Keratinocyte (primary cell): ENCODE measurements around the gene FBXO33. TPM values are rescaled to one million over a fixed set of nuclear protein-coding genes. Genes with fewer than 3 reads are reported as not detected.

ENCODE experiments used
- DNase-seq: peaks from one replicate; pipeline ENCODE4 v3.0.0-alpha.2; 2011; ENCODE audit warnings: low read depth, missing footprints, low spot score
- FAIRE-seq: peaks from 2 replicates; lab custom pipeline; 2011; peaks lifted over from hg19 to GRCh38; lab: Jason Lieb, UNC
- H2AFZ ChIP-seq: 2 replicates; pipeline ENCODE4 v1.6.0; 2012; ENCODE audit warnings: low read length, control low read depth, inconsistent platforms; ENCODE audit not compliant: control insufficient read depth
- H3K27ac ChIP-seq: 2 replicates; pipeline ENCODE4 v1.5.1; 2011; ENCODE audit warnings: low read length; ENCODE audit not compliant: control insufficient read depth, insufficient read depth
- H3K27me3 ChIP-seq: 3 replicates; pipeline ENCODE4 v1.6.0; 2011; ENCODE audit warnings: low read length; ENCODE audit not compliant: control insufficient read depth, insufficient read depth; ENCODE audit errors: extremely low read depth
- H3K36me3 ChIP-seq, 2 experiments: 2 replicates in 1 of 2; 3 replicates in 1 of 2; pipeline ENCODE4 v1.5.1; 2011; ENCODE audit warnings: low read length in 2 of 2, mild to moderate bottlenecking in 1 of 2; ENCODE audit not compliant: control insufficient read depth in 2 of 2, insufficient read depth in 2 of 2; ENCODE audit errors: extremely low read depth in 1 of 2
- H3K4me1 ChIP-seq: 3 replicates; pipeline ENCODE4 v1.5.1; 2011; ENCODE audit warnings: low read length; ENCODE audit not compliant: control insufficient read depth, insufficient read depth; ENCODE audit errors: extremely low read depth
- H3K4me2 ChIP-seq: 3 replicates; pipeline ENCODE4 v1.6.0; 2011; ENCODE audit warnings: low read depth, low read length; ENCODE audit not compliant: control insufficient read depth, insufficient read depth; ENCODE audit errors: extremely low read depth
- H3K4me3 ChIP-seq, 3 experiments: fragments of 200-600 bp in 1 of 3; sonication (generic) in 1 of 3; 2 replicates in 2 of 3; 3 replicates in 1 of 3; pipeline ENCODE4 v1.5.1; 2011 to 2016; ENCODE audit warnings: low read length in 3 of 3, mild to moderate bottlenecking in 3 of 3, control low read depth in 2 of 3, inconsistent platforms in 1 of 3, low read depth in 1 of 3, mixed read lengths in 1 of 3, mixed run types in 1 of 3, moderate library complexity in 1 of 3; ENCODE audit not compliant: control insufficient read depth in 2 of 3, insufficient read depth in 2 of 3; ENCODE audit errors: extremely low read depth in 1 of 3
- H3K79me2 ChIP-seq: 2 replicates; pipeline ENCODE4 v1.6.0; 2012; ENCODE audit warnings: low read length; ENCODE audit not compliant: control insufficient read depth, insufficient read depth
- H3K9ac ChIP-seq: 3 replicates; pipeline ENCODE4 v1.6.0; 2011; ENCODE audit warnings: low read length; ENCODE audit not compliant: control insufficient read depth, insufficient read depth; ENCODE audit errors: extremely low read depth
- H3K9me1 ChIP-seq: 3 replicates; pipeline ENCODE4 v1.6.0; 2011; ENCODE audit warnings: low read length; ENCODE audit not compliant: control insufficient read depth, insufficient read depth; ENCODE audit errors: extremely low read depth
- H3K9me3 ChIP-seq: 2 replicates; pipeline ENCODE4 v1.5.1; 2012; ENCODE audit warnings: low read depth, low read length; ENCODE audit not compliant: control insufficient read depth
- H4K20me1 ChIP-seq: 3 replicates; pipeline ENCODE4 v1.6.0; 2011; ENCODE audit warnings: low read length; ENCODE audit not compliant: control insufficient read depth, insufficient read depth; ENCODE audit errors: extremely low read depth
- CTCF ChIP-seq, 3 experiments: IDR thresholded peaks in 1 of 3; conservative IDR thresholded peaks in 1 of 3; optimal IDR thresholded peaks in 1 of 3; 2 replicates in 2 of 3; 3 replicates in 1 of 3; pipeline versions ENCODE3 to v1.5.1; 2011; ENCODE audit warnings: low read length in 3 of 3, mild to moderate bottlenecking in 3 of 3, moderate library complexity in 2 of 3, control low read depth in 1 of 3, inconsistent platforms in 1 of 3; ENCODE audit not compliant: insufficient read depth in 2 of 3; ENCODE audit errors: extremely low read depth in 1 of 3
- EZH2 ChIP-seq: IDR thresholded peaks from one replicate; pipeline ENCODE4 v1.6.1; 2012; ENCODE audit warnings: inconsistent platforms, mild to moderate bottlenecking, low read length, moderate library complexity
- dilution Hi-C: fragments of 300-500 bp; cut with MboI; formaldehyde crosslinking; loops from one replicate; pipeline ENCODE4 v1.7.0; 2020; ENCODE audit warnings: low sequenced_read_pairs; ENCODE audit not compliant: extremely low pct_ligation_motif_present
- polyA plus RNA-seq, 5 experiments: library from polyadenylated mRNA; depleted of rRNA in 3 of 5; stranded (reverse) in 3 of 5; stranded (forward) in 1 of 5; unstranded in 1 of 5; fragments of >200 nt; gene quantifications; 1 replicate in 1 of 5; 2 replicates in 3 of 5; 3 replicates in 1 of 5; pipeline versions ENCODE4 v1.2.1 to v1.2.3, GENCODE V29; 2011 to 2012; ENCODE audit warnings: missing spikeins in 2 of 5, low read depth in 1 of 5, low replicate concordance in 1 of 5

The FBXO33 gene
- polyA plus RNA-seq, 1 donor (not counting 4 experiments of a cell fraction or from before 2014, with no cell fraction given) = 12.0 TPM

DNA sequence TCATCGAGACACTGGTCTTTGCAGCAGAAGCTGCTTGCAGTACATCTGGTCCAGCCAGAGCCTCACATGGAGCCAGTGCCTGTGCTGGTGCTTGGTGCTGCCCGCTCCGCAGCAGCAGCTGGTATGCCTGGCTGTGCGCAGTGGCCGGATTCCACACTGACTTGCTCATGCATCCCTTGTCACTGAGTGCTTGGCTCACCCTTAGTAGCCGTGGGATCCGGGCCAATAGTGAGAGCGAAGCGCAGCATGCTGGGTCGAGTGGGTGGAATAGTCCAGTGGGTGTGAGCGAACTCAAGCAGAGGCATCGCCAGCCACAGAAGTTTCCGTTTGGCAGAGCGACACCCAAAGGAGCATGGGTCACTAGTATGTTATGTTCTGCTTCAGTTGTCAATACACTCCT is 10.1 kb upstream of the FBXO33 start:
- Histone ChIP-seq H3K27me3 (no peaks in the 10 kb centered on the region), H3K9me3 (no peaks in the 10 kb centered on the region), H3K4me3 (no peak overlapping the region), H4K20me1 (no peaks in the 10 kb centered on the region), H3K36me3 (no peaks in the 10 kb centered on the region), H3K27ac (no peak overlapping the region), H3K79me2 (no peaks in the 10 kb centered on the region), H2AFZ (no peak overlapping the region), H3K9ac (no peak overlapping the region), H3K9me1 (no peaks in the 10 kb centered on the region), H3K4me2 (no peak overlapping the region), H3K4me1 (no peaks in the 10 kb centered on the region)
- FAIRE-seq = no peak
- TF ChIP-seq EZH2 (no peak), CTCF (optimal IDR thresholded peaks at IDR 0.05 in 1 of 3, IDR thresholded peaks at IDR 0.05 in 1 of 3, conservative IDR thresholded peaks at IDR 0.05 in 1 of 3; ENCODE audit: extremely low read depth in 1 of 3, insufficient read depth in 2 of 3, low read length in 3 of 3) (no peak)
- no peak for DNase-seq
- dilution Hi-C loops = no loop called here

DNA sequence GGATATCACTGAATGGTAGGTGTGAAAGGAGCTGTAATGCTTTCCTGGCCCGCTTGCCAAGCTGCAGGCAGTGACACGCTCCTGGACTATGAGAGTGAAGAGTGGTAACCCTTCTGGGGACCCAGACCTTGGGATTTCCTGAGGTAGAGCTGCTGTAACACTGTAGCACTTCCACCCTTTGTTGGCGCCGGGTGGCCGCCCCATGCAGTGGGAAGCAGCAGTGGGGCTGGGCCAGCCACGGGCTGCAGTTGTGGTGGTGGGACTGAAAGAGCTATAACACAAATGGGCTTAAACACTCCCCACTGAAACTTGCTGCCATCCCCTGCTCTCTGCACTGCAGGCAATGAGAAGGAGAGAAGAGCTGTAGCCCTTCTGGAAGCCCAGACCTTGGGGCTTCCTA is 9.6 kb upstream of the FBXO33 start:
- no peak for DNase-seq
- Histone ChIP-seq H3K27me3 (no peaks in the 10 kb centered on the region), H3K9me3 (no peaks in the 10 kb centered on the region), H2AFZ (no peak overlapping the region), H3K9me1 (no peaks in the 10 kb centered on the region), H3K9ac (no peak overlapping the region), H3K4me1 (no peaks in the 10 kb centered on the region), H3K4me2 (no peak overlapping the region), H4K20me1 (no peaks in the 10 kb centered on the region), H3K27ac (no peak overlapping the region), H3K79me2 (no peaks in the 10 kb centered on the region), H3K4me3 (no peak overlapping the region), H3K36me3 (no peaks in the 10 kb centered on the region)
- dilution Hi-C loops = no loop called here
- TF ChIP-seq EZH2 = no peak
- no peak for TF ChIP-seq CTCF (optimal IDR thresholded peaks at IDR 0.05 in 1 of 3, IDR thresholded peaks at IDR 0.05 in 1 of 3, conservative IDR thresholded peaks at IDR 0.05 in 1 of 3; ENCODE audit: extremely low read depth in 1 of 3, insufficient read depth in 2 of 3, low read length in 3 of 3)
- FAIRE-seq = no peak
